ENCODE results near the gene KPNA3.
"Not testable (repeated sequence)": the region's sequence is repeated elsewhere in the genome, so short reads cannot be mapped to it uniquely, and the experiment has no call there.

KPNA3 gene, protein sequence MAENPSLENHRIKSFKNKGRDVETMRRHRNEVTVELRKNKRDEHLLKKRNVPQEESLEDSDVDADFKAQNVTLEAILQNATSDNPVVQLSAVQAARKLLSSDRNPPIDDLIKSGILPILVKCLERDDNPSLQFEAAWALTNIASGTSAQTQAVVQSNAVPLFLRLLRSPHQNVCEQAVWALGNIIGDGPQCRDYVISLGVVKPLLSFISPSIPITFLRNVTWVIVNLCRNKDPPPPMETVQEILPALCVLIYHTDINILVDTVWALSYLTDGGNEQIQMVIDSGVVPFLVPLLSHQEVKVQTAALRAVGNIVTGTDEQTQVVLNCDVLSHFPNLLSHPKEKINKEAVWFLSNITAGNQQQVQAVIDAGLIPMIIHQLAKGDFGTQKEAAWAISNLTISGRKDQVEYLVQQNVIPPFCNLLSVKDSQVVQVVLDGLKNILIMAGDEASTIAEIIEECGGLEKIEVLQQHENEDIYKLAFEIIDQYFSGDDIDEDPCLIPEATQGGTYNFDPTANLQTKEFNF

DNA sequence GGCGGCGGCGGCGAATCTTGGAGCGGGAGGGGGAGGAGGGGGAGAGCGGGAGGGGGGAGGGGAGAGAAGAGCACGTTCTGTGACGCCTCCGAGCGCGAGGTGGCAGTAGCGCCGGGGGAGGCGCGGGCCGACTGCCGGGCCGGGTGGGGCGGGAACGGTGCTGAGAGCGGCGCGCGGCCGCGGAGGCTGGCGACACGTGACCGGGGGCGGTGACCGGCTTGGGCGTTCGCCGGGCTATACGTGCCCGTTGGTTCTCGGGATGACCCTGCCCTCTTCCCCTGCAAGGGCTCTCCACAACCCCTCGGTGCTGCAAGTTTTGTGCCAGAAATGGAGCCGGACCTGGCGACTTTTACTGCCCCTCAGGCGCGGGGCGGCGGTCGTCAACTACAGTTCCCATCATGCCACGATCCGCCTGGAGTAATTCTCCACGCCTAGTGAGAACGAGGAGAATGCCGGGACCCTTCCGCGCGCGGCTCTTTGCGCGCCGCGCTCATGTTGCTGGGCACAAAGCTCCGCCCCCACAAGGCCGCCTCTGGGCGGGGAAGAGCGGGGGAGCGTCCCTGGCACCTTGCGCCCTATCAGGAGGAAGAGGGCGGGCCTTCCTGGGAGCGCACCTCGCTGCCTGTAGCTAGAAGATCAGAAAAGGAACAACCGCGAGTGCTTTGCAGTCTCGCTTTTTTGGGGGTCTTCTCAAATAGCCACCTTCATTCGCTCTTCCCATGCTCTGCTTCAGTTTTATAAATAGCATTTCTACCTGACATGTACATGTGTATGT is at the start of gene KPNA3:
KPNA3 (minus strand) TSS at position 133 of the 775 bp plus-strand sequence. CDS start 176 bp downstream, outside the sequence.
- DNase-seq, result peak; percentile 96

DNA sequence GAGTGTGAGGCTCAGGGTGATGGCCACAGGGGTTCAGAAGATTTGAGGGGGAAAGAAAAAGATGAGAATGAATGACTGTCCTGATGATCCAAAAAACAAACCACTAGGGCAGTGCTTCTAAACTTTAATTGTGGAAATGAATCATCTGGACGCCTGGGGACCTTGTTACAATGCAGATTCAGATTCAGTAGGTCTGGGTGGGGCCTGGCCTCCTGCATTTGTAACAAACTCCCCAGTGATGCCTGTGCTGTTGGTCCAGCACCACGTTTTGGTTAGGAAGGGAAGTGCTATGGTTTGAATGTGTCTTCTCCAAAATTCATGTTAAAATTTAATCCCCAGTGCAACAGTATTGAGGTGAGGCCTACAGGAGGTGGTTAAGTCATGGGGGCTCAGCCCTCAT is 49.5 kb upstream of the KPNA3 start:
- DNase-seq, result no peak

DNA sequence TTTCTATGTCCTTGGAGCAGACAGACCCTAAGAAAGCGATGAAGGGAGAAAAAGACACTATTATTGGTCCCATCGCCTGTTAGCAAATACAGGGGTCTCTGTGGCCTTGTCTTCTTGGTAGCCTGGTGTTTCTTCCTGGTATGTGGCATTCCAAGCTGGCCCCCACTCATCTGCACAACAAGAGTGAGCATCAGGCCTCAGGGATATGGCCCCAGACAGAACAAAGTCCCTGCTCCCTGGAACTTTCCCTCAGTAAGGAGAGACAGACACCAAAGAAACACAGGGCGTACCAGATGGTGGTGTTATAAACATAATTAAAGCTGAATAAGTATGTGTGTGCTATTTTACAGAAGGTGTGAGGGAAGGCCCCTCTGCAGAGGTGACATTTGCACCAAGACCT is 48.2 kb upstream of the KPNA3 start:
- no peak for DNase-seq

DNA sequence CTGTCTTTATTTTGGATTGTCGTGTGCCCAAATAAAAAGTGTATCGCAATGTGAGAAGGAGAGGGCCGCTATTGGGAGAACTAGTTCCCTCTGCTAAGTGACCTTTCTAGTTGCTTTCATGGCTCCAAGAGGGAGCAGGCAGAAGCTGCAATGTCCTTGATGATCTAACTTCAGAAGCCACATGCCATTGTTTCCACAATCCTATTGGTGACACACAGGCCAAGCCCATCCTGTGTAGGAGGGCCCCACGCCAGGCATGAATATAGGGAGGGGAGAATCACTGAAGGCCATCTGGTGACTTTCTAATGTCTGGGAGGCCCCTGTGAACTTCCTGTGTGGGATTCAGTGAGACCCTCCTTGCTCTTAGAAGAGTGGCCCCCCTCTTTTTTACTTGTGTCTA is 47.8 kb upstream of the KPNA3 start:
- DNase-seq, result no peak

DNA sequence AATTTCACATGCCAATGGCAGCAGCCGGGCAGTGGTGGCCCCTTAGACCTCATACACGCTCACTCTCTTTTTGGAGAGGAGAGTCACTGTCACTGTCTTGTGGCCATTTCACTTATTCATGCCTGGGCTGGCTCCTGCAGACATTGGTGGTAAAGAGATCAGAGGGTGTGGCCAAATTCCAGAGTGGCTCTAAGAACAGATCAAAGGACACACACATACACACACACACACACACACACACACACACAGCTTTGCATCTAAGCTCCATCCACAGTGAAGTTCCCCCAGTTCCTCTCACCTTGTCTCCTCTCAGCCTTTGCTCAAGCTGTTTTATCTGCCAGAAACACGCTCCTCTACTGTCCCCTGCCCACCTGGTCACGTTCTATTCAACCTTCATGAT is 46.5 kb upstream of the KPNA3 start:
- no peak for DNase-seq

DNA sequence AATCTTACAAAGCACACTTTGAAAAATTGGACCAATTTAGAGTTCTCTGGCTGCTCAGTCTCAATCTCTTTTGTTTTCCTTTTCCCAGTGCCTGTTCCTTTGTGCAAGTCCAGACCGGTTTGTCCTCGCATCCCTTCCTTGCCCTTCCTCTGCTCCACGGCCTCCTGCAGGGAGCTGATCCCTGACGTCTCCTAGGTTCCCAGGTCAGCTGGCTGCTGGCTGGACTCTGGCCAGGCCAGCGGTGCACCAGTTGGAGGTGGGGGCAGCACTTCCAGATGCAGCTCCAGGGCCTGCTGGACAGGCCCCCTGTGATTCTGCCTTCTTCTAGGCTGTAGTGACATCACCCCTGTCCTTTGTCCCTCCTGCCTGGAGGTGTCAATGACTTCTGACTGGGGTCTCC is 44.0 kb upstream of the KPNA3 start:
- DNase-seq, result no peak

DNA sequence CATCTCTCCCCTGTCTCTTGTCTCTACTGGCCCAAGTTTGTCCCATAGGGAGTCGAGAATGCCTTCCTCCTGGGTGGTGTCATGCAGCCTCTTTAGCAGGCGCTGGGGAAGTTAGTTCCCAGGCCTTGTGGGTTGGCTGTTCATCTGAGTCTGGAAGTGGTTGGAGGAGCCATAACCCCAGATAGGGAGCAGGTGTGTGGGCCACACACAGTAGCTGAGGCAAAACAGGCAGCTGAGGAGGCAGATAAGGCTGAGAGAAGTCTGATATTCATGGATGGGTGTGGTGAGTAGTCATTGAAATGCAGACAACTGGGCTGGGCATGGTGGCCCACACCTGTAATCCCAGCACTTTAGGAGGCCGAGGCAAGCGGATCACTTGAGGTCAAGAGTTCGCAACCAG is 40.9 kb upstream of the KPNA3 start:
- no peak for DNase-seq

DNA sequence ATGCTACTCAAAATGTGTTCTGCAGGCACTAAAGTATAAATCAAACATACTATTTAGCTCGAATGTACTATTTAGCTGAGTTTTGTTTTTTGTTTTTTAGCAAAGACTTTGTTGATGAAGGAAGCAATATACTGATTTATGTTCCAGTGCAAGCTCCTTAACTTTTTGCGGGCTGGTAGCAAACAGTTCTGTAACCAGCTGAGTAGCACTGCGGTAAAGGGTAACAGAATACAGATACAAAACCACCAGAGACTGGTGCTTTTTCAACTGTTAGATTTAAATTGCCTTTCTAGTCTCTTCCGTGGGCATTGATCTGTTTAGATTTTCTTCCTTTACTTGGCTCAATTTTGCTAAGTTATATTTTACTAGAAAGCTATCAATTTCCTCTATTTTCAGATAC is 39.0 kb upstream of the KPNA3 start:
- DNase-seq, result no peak

DNA sequence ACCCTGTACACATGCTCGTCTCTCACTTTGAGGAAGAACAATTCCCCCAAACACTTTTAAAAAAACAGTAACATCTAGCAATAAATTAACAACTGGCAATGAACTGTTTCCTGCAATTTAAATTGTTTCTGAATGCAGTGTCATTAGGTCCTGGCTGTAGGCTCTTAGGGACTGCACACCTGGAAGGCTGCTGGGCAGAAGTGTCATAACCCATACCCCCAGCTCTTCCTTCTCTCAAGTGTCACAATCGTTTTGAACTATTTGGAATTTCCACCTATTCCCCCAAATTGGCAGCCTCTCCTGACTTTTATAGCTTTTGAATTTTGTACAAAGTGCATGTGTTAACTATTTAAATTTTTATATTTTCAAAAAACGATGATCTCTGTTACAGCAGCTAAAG is 38.2 kb upstream of the KPNA3 start:
- DNase-seq, result no peak

DNA sequence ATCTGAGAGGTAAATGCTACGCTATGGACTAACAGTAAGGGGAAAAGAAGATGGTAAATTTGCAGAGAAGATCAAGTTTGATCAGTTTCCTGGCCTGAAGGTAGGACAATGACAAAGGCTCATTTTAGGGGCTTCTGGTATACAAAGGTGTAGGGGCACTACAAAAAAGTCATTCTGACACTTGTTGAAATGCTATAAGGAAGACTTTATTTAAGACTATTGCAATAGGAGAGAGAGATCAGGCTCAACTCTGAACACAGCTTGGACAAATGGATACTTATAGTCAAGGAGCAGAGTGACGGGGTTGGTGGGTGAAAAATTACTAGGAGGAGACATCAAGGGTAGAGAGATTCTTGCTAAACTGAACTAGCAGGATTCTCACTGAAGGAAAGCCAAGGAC is 37.2 kb upstream of the KPNA3 start:
- no peak for DNase-seq

DNA sequence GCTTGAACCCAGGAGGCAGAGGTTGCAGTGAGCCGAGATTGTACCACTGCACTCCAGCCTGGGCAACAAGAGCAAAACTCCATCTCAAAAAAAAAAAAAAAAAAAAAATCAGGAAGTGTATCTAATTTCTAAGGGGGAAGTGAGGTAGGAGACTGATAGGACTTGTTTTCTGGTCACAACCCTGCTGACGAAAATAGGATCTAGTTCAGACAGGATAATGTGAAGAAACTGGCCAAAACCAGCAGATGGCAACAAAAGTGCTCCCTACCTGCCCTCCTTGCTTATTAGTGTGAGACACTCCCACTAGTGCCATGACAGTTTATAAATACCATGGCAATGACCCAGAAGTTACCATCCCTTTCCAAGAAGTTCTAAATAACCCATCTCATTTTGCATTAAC is 36.0 kb upstream of the KPNA3 start:
- DNase-seq, result no peak

DNA sequence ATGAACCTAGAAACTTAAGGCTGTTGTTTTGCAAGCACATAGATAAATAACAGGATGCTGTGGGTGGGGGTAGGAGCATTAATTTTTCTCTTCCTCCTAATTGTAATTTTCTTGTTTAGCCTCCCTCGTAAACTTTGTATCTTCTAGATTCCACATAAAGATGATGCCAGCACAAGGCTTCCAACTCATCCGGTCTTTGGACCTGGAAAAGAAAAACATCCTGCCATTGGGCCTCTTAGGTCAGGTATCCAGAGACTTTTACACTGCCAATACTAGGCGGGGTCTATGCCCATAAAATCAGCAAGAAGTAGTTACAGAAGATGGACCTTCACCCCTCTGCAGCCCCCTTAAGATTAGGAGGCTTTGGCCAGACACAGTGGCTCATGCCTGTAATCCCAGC is 35.4 kb upstream of the KPNA3 start:
- no peak for DNase-seq

DNA sequence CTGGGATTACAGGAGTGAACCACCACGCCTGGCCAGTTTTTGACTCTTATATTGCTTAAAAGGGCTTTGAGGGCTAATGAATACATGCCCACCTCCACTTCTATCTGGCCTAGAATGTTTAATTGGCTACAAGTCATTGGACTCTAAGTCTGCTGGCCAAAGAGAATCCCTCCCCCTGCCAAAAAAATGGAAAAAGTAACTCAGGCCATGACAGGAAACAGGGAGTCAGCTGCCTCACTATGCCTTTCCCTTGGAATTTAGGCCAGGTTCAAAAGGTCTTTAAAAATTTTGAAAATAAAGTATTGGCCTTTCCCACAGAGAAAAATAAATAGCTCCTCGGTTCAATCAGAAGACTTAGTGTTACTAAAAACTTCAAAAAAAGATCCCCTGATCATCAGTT is 34.9 kb upstream of the KPNA3 start:
- no peak for DNase-seq

DNA sequence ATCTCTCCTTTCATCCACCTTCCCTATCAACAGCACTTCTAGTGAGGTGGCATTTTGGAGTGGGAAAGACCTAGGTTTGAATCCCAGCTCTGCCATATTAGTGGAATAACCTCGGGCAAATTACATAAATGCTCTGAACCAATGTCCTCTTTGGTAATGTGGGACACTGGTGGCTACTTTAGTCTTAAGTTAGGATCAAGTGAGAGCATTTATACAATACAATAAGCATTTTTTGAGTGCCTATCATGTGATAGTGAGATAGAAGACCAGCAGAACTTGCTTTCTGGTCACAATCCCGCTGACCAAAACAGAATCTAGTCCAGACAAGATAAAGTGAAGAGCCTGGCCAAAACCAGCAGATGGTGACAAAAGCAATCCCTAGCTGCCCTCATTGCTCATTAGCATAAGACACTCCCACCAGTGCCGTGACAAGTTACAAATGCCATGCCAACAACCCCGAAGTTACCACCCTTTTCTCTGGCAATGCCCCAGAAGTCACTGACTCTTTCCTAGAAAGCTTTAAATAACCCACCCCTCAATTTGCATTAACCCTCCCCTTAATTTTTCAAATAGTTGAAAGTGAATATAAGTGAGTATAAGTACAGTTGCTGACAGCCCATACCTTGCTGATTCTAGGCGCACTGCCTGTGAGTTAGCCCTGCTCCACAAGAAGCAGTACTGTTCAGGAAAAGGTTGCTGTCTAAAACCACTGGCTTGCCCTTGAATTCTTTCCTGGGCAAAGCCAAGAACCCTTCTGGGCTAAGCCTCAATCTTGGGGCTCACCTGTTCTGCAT is 28.9 kb upstream of the KPNA3 start:
- no peak for DNase-seq

DNA sequence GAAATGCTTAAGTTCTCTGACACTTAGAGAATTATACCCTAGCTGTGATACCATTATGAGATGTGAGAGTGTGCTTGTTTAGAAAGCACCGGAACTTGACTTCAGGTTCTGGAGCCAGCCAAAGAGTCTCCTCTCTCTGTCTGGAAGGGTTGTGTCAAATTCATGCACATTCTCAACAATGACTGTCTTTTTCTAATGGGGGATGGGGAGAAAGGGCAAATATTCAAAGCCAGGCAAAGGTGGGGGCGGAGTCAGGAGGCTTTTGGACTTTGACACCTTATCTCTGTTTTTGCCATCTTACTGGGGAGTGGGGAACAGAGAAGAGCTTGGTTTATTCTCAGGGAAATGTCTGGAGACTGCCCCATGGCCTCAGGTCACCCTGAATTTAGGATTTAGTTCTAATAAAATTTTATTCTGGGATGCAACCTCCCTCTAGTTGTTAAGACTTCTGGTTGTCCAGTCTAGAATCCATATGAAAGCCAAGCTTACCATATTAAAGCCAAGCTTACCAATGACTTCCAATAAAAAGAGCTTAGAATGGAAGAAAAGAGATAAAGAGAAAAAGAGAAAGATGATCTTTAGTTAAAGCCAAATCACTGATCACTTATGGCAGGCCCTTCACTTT is 28.2 kb upstream of the KPNA3 start:
- DNase-seq, result no peak

DNA sequence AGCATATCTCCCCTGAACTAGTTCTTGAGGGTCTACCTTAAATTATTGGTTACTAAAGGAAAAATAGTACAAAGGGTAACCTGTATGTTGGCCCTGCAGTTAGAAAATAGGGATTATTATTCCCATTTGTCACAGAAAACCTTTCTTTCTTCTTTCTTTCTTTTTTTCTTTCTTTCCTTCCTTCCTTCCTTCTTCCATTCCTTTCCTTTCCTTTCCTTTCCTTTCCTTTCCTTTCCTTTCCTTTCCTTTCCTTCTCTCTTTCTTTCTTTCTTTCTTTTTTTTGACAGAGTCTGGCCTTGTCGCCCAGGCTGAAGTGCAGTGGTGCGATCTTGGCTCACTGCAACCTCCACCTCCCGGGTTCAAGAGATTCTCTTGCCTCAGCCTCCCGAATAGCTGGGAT is 23.6 kb upstream of the KPNA3 start:
- DNase-seq, result not testable (repeated sequence)

DNA sequence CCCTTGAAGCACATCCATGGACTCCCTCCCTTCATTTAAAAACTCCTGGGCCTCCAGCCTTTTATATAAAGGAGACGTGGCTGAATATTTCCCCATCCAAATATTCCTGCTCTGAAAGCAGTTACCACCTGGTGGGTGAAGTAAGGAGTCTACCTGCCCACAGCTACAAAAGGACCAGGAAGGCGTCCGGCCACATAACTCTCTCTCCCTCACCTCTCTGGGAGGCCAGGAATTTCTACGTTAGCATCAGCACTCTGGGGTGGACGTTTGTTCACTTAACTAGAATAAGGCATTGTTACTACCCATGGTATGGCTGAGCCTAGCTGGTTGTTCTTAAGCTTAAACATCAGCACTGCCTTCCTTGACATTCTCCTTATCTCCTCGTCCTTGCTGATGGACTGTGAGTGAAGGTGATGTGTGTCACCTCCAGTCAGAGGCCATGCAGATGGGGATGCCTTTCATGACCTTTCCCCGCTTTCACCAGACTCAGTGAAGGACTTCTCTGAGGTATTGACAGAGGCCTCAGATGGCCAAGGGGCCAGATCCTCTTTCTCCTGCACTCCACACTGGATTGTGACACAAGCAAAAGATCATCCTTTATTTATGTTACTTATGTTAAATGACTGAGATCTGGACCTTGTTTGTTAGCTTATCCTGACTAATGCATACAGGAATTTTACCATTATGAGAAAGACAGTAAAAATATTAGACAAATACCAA is 22.2 kb upstream of the KPNA3 start:
- no peak for DNase-seq

DNA sequence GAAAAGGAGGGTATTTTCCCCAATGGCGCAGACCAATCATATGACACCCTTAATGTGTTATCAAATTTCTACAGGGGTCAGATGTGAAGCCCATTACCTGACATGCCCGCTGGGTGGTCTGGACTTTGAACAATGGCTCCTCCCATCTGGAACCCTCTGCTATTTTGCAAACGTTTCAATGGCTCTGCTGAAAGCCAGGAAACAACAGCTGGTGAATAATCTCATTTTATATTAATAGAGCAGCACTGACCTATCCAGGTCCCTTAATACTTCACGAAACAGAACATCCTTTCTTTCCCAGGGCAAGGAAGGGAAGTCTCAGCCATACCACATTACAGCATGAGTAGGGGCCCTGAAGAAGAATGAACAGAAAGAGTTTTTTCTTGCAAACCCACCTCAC is 20.3 kb upstream of the KPNA3 start:
- no peak for DNase-seq

DNA sequence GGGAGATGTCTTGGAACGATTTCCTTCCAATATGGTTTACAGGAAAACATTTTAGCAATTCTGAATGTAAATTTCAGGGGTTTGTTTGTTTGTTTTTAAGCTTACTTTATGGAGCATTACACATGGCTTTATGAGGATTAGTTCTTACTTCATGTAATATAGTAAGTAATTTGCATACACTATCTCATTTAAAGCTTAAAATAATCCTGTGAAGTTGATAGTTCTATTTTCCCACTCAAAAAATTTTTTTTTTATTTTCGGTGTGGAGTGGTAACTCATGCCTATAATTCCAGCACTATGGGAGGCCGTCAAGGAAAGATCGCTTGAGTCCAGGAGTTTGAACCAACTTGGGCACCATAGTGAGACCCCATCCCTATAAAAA is 19.0 kb upstream of the KPNA3 start:
- no peak for DNase-seq

DNA sequence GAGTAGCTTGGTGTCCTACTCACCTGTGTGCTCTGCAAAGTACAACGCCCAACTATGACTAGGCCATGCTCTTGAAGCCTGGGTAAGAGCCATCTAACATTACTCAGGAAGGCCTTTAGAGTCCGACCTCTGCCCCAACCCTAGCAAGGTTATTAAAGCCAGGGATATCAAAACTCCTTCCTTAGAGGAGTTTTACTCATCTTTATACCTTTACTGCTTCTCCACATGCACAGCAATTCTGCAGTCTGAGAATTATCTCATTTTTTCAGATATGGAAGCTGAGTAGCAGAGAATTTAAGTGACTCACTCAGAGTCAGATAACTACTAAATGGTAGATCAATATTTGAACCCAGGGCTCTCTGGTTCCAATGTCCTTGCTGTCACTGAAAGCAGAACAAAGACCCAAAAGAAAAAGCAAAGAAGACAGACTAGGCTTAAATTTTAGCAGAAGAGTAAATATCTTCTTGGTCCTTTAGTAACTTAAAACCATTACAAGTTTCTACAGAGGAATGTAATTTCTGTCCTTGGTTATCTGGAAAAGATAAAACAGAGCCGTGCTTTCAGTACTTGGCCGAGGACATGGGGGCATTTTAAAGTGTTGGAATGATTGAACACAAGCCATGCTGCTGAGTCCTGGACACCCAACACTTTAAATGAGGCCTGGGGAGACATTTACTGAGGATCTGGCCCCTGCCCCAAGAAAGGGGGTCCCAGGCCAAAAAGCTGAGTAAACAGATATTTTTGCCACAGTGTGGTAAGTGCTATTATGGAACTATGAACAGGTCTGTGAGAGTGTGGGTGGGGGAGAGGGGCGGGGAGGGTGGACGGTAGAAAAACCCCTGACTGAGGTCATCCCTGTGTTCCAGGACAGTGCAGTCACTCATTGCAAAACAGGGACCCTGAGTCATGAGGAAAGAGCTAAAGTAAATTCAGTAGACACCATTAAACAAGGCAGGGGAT is 18.4 kb upstream of the KPNA3 start:
- no peak for DNase-seq

DNA sequence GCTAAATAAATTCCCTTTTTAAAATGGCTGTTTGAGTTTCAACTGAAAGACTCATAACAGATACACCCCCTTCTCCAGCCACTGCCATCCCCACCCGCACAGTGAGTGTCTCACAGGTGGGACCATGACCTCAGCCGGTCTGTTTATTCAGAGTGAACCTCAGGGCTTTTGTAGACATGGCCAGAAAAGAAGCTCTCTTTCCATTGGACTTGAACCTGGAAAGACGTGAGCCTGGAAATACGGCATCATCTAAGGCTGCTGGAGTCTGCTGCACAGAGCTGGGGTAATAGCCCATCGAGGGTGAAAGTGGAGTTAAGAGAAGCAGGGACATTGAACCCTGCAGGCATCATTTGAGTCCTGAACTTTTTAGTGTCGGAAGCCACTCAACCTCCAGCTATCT is 15.2 kb upstream of the KPNA3 start:
- DNase-seq, result no peak

All from right forelimb (tissue), 1 donor.